ENCODE data around the gene CHURC1. TPM values are rescaled to one million over a fixed set of nuclear protein-coding genes. Genes with fewer than 3 reads are reported as not detected.

CHURC1 gene
- total and polyA plus RNA-seq, 2 of the 8 experiments (the other 6 are each of a cell fraction or from before 2014, with no cell fraction given), result 50.2 to 59.3 TPM

DNA sequence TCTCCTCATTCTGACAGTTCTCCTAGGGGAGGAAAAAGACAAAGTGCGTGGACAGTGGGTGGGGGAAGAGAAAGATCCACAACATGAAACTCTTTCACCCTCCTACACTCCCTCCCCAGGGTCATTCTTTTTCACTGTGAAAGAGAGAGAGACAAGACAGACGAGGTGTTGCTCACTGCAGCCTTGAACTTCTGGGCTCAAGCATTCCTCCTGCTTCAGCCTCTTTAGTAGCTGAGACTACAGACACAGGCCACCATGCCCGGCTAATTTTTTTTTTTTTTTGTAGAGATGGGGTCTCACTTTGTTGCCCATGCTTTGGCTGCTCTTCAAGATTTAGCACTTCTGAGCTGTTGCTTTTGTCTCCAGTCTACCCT lies 25.5 kb downstream of the CHURC1 start (continued):
- TF ChIP-seq ATF2 (IDR thresholded peaks at IDR 0.05; ENCODE audit: low read length) (no peak), SRF (IDR thresholded peaks at IDR 0.05; ENCODE audit: low read depth, low read length) (no peak), NRF1 (IDR thresholded peaks at IDR 0.05; ENCODE audit: low read depth, low read length) (no peak)
